Stomach smooth muscle (tissue), 2 donors: ENCODE results near the gene CA6.
"Not testable (repeated sequence)": the region's sequence is repeated elsewhere in the genome, so short reads cannot be mapped to it uniquely, and the experiment has no call there.

ENCODE experiments used
- H3K27ac ChIP-seq: one replicate; pipeline ENCODE4 v1.7.0; 2013; ENCODE audit warnings: mild to moderate bottlenecking, low read length, inconsistent platforms
- H3K27me3 ChIP-seq, 2 donors: one replicate each; pipeline ENCODE4 v1.7.0; 2013; ENCODE audit warnings: low read length in 2 of 2; ENCODE audit not compliant: insufficient read depth in 2 of 2, control insufficient read depth in 1 of 2
- H3K36me3 ChIP-seq, 2 donors: one replicate each; pipeline ENCODE4 v1.7.0; 2013; ENCODE audit warnings: low read length in 2 of 2; ENCODE audit not compliant: control insufficient read depth in 2 of 2, insufficient read depth in 2 of 2
- H3K4me1 ChIP-seq: one replicate; pipeline ENCODE4 v1.7.0; 2013; ENCODE audit warnings: low read length; ENCODE audit not compliant: control insufficient read depth, insufficient read depth
- H3K4me3 ChIP-seq, 2 donors: one replicate each; pipeline ENCODE4 v1.7.0; 2013; ENCODE audit warnings: low read length in 2 of 2
- H3K9ac ChIP-seq, 2 donors: one replicate each; pipeline ENCODE4 v1.7.0; 2013; ENCODE audit warnings: low read length in 2 of 2, mild to moderate bottlenecking in 1 of 2
- H3K9me3 ChIP-seq, 2 donors: one replicate each; pipeline ENCODE4 v1.7.0; 2013; ENCODE audit warnings: low read length in 2 of 2; ENCODE audit not compliant: control insufficient read depth in 2 of 2
- donor health status: healthy.
- donor health status: Pancreatic carcinoma.

Gene CA6

DNA sequence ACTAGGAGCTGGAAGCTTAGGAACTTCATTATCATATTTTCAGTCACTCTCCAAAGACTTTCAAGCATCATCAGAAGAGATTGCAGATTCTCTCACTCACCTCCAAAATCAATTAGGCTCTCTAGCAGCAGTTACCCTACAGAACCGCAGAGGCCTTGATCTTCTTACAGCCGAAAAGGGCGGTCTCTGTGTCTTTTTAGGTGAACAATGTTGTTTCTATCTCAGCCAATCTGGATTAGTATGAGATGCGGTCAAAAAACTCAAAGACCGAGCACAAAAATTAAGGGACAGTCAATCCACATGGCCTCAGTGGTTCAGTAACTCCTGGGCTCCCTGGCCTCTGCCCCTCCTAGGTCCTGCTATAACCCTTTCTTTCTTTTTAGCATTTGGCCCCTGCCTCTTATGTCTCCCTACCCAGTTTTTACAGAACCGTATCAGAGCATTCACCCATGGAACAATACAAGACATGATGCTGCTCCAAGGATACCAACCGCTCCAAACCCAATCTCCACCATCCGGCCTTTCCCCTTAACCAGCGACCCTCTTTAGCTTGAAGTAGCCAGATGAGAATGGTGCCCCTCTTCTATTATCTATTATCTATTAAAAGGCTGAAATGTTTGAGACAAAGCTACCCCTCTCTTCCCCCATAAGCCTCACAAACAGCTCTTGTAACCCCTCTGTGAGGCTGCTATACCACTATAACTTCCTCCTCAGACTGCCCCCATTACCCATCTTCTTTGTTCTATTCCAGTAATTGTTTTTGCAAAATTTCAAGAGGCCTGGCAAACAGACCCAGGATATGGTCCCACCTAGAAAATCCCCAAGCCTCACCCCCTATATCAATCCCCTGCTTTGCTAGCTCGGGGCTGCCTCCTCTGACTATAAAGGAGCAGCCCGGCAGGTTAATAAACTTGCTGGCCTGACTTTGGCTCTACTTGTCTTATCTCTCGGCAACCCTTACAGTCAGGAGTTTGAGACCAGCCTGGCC, 18.7 kb upstream of the CA6 start:
- no peaks in the 10 kb centered on the region for H3K27me3 ChIP-seq
- no peaks in the 10 kb centered on the region for H3K9me3 ChIP-seq
- no peaks in the 10 kb centered on the region for H3K36me3 ChIP-seq
- no peaks in the 10 kb centered on the region for H3K4me1 ChIP-seq
- no peak overlapping the region for H3K4me3 ChIP-seq
- H3K27ac ChIP-seq: no peak overlapping the region
- H3K9ac ChIP-seq: no peak overlapping the region

DNA sequence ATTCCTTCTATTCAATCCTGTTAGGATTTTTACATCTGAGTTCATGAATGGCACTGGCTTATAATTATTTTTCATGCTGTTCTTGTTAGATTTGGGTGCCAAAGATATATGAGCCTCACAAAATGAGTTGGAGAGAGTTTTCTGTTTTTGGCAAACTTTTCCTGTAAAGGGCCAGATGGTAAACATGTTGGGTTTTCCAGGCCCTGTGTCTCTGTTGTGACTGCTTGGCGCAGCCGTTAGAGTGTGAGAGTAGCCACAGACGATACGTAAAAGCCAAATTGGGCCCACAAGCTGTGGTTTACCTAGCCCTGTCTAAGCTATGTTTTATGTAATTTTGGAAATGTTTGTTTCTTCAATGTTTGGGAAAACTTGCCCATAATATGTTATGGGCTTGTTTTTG, 15.6 kb upstream of the CA6 start:
- Histone ChIP-seq H3K4me3 (no peak overlapping the region), H3K9me3 (no peaks in the 10 kb centered on the region), H3K27ac (no peak overlapping the region), H3K27me3 (no peaks in the 10 kb centered on the region), H3K36me3 (no peaks in the 10 kb centered on the region), H3K9ac (no peak overlapping the region), H3K4me1 (no peaks in the 10 kb centered on the region)

DNA sequence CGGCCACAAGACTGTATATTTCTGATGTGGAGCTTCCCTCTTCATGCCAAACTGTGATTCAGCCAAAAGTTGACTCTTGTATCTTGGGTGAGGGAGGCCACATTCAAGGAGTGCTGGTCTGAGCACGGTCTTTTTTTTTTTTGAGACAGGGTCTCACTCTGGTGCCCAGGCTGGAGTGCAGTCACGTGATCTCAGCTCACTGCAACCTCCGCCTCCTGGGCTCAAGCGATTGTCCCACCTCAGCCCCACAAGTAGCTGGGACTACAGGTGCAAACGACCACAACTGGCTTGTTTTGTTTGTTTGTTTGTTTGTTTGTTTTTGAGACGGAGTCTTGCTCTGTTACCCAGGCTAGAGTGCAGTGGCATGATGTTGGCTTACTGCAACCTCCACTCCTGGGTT, 8.6 kb upstream of the CA6 start:
- H3K27ac ChIP-seq, H3K9ac ChIP-seq: not testable (repeated sequence)

DNA sequence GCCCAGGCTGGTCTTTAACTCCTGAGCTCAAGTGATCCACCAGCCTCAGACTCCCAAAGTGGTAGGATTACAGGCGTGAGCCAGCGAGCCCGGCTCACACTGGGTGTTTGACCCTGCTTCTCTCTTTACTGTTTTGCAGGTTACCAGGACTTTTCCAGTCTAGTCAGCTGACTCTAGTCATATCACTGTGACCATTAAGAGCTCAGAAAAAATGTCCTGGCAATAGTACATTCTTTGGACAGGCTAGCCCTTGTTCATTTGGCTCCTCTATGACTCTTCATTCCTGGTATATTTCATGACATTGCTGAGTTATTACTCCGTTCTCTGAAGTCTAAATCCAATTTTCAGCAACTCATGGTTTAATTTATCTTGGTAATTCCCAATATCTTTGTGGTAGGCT, 8.0 kb upstream of the CA6 start:
- H3K9me3 ChIP-seq: no peaks in the 10 kb centered on the region
- no peaks in the 10 kb centered on the region for H3K4me1 ChIP-seq
- H3K36me3 ChIP-seq: no peaks in the 10 kb centered on the region
- no peaks in the 10 kb centered on the region for H3K27me3 ChIP-seq
- H3K4me3 ChIP-seq: no peak overlapping the region
- H3K9ac ChIP-seq: no peak overlapping the region
- H3K27ac ChIP-seq: no peak overlapping the region

More for the DNA sequence above, 8.6 kb upstream of the CA6 start:
- H3K9me3 ChIP-seq, H3K36me3 ChIP-seq, H3K4me1 ChIP-seq, H3K27me3 ChIP-seq, H3K4me3 ChIP-seq: not testable (repeated sequence)

DNA sequence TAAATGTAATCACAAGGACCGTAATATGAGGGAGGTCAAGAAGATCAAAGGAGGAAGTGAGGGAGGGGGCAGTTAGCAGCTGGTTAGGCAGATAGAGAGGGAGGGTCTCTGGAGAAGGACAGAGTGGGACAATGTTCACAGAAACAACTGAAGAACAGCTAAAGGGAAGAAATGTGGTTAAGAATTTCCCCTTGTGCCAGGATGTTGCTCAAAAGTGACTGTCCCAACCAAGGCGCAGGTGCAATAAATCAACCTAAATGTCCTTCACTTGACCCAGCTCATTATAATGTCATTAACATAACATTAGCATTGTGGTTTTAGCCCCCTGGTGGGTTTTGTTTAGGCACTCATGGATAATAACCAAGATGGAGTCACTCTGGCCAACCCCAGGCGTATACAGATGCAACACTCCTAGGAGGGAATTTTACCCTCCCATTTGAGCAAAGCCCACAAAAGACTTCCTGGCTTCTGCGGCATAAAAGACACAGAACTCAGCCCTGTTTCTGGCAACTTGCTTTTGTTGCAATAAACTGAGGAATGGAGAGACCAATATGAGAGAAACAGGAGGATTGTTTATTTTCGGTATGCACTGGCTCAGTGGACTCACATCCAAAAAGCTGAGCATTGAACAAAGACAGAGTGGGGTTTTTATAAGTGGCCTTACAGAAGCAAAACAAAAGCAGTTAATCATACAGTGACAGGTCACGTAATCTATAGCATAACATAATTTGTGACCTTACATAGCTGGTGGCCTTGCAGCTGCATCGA, 7.3 kb upstream of the CA6 start:
- H3K9ac ChIP-seq: no peak overlapping the region
- H3K27ac ChIP-seq: no peak overlapping the region
- H3K27me3 ChIP-seq: no peaks in the 10 kb centered on the region
- H3K9me3 ChIP-seq: no peaks in the 10 kb centered on the region
- no peaks in the 10 kb centered on the region for H3K4me1 ChIP-seq
- H3K36me3 ChIP-seq: no peaks in the 10 kb centered on the region
- H3K4me3 ChIP-seq: no peak overlapping the region

DNA sequence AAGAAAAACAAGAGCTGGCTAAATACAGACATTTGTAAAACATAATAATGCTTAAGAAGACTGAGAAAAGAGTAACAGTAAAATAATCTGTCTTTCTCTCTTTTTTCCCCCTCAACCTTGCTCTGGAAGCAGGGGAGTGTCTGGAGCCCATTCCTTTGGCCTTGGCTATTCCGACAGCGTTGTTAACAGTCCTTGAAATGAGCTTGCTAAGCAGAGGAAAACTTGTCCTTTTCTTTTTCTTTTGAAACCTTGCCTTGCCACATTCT, 6.7 kb upstream of the CA6 start:
- H3K27me3 ChIP-seq: no peaks in the 10 kb centered on the region
- no peak overlapping the region for H3K27ac ChIP-seq
- no peak overlapping the region for H3K4me3 ChIP-seq
- no peaks in the 10 kb centered on the region for H3K4me1 ChIP-seq
- no peaks in the 10 kb centered on the region for H3K36me3 ChIP-seq
- no peak overlapping the region for H3K9ac ChIP-seq
- no peaks in the 10 kb centered on the region for H3K9me3 ChIP-seq

DNA sequence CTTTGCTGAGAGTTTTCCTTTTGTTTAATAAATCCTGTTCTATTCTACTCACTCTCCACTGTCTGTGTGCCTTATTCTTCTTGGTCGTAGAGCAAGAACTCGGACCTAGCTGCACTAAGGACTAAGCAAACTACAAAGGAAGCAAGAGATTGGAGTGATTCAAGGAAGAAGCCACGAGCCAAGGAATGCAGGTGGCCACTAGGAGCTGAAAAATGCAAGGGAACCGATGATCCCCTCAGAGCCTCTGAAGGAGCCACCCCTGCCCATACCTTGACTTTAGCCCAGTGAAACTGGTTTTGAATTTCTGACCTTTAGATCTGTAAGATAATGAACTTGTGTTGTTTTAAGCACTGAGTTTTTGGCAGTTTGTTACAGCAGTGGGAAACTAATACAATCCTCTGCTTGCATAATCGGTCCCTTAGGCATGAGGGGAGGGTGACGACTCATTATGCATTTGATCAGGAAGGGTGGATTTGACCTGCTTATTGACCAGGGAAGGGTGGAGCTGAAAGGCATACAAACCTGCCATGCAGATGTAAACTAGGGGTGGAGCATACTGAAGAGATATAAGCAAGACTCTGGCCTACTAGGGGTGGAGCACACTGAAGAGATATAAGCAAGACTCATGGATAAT, 6.2 kb upstream of the CA6 start:
- H3K4me1 ChIP-seq: no peaks in the 10 kb centered on the region
- no peak overlapping the region for H3K9ac ChIP-seq
- H3K27ac ChIP-seq: no peak overlapping the region
- H3K9me3 ChIP-seq: no peaks in the 10 kb centered on the region
- no peaks in the 10 kb centered on the region for H3K27me3 ChIP-seq
- no peaks in the 10 kb centered on the region for H3K36me3 ChIP-seq
- H3K4me3 ChIP-seq: no peak overlapping the region

DNA sequence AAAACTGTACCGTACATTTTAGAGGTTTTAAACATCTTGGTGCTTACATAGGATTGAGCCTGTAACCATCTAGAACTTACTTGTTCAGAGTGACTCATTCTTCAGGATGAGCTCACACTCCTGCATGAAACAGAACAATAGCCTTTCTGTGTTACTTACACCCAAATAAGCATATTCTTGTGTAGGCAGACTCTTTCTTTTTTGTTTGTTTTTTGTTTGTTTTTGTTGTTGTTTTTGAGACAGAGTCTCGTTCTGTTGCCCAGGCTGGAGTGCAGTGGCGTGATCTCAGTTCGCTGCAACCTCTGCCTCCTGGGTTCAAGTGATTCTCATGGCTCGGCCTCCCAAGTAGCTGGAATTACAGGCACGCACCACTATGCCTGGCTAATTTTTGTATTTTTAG, 3.8 kb upstream of the CA6 start:
- H3K36me3 ChIP-seq: no peaks in the 10 kb centered on the region
- no peak overlapping the region for H3K9ac ChIP-seq
- no peak overlapping the region for H3K4me3 ChIP-seq
- no peaks in the 10 kb centered on the region for H3K9me3 ChIP-seq
- H3K4me1 ChIP-seq: no peaks in the 10 kb centered on the region
- H3K27ac ChIP-seq: no peak overlapping the region
- no peaks in the 10 kb centered on the region for H3K27me3 ChIP-seq

DNA sequence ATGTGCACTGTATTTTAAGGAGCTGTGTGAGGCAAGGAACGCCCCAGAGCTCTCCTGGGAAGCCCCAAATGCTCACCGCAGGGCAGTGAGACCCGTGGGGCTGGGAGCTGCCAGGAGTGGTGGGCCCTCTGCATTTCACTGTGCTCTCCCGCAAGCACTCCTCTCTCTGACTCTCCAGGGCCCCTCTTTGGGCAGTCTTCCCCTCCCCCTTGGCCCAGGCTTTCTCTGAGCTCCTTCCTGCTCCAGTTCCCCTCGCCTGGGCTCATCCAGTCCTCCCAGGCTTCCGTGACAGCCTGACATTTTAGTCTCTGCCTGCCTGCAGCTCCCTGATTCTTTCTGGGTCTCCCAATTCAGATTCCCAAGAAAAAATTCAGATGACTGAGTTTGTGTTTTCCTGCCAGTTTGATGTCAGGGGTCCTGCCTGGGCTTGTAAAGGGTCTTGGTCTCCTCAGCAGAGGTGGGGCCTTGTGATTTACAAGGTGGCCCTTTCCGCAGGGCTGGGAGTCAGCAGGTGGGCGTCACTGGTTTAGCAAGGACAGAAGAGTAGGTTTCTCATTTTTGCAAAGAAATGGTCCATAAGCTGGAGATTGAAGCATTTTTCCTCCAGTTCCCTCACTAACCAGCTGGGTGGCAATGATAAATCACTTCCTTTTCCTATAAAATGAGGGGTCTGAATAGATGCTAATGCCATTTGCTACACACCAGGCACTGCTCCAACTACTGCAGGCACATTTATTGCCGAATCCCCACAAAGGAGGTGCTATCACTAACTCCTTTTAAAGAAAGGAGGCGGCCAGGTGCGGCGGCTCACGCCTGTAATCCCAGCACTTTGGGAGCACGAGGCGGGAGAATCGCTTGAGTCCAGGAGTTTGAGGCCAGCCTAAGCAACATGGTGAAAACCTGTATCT, 1.9 kb upstream of the CA6 start:
- no peak overlapping the region for H3K27ac ChIP-seq
- no peaks in the 10 kb centered on the region for H3K4me1 ChIP-seq
- H3K27me3 ChIP-seq: no peaks in the 10 kb centered on the region
- H3K9me3 ChIP-seq: no peaks in the 10 kb centered on the region
- no peak overlapping the region for H3K9ac ChIP-seq
- H3K36me3 ChIP-seq: no peaks in the 10 kb centered on the region
- no peak overlapping the region for H3K4me3 ChIP-seq

DNA sequence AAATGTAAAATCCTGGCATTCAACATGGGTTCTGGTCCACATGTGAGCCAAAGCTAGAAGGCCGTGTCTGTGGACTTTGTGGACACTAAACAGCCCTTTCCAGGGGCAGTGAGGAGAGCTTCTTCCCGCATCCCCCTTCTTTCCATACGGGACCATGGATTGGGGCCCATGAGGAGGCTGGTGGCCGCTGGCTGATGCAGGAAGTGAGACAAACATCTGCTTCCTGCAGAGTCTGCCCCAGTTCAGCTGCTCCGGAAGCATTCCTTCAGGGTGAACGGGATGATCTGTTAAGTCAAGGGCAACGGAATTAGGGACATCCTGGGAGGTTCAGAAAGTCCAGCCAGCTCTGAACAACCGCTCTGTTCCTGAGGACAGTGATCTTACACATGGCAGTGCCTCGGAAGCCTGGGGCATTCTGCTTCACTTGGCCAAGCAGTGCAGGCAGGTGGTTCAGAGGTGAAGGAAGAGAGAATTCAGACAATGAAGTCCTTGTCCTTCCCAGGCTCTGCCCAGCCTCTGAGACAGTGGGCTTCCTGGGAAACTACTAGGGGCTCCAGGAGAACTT, 1.5 kb downstream of the CA6 start:
- H3K4me3 ChIP-seq: no peak overlapping the region
- no peaks in the 10 kb centered on the region for H3K27me3 ChIP-seq
- H3K9me3 ChIP-seq: no peaks in the 10 kb centered on the region
- H3K36me3 ChIP-seq: no peaks in the 10 kb centered on the region
- no peaks in the 10 kb centered on the region for H3K4me1 ChIP-seq
- H3K9ac ChIP-seq: no peak overlapping the region
- no peak overlapping the region for H3K27ac ChIP-seq
